ENCODE data around the gene AIFM1.

- TF ChIP-seq, protein P1, sequence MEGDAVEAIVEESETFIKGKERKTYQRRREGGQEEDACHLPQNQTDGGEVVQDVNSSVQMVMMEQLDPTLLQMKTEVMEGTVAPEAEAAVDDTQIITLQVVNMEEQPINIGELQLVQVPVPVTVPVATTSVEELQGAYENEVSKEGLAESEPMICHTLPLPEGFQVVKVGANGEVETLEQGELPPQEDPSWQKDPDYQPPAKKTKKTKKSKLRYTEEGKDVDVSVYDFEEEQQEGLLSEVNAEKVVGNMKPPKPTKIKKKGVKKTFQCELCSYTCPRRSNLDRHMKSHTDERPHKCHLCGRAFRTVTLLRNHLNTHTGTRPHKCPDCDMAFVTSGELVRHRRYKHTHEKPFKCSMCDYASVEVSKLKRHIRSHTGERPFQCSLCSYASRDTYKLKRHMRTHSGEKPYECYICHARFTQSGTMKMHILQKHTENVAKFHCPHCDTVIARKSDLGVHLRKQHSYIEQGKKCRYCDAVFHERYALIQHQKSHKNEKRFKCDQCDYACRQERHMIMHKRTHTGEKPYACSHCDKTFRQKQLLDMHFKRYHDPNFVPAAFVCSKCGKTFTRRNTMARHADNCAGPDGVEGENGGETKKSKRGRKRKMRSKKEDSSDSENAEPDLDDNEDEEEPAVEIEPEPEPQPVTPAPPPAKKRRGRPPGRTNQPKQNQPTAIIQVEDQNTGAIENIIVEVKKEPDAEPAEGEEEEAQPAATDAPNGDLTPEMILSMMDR (IDR thresholded peaks at IDR 0.05), result no peak
- no peak for TF ChIP-seq POLR2A (IDR thresholded peaks at IDR 0.05)
These were observed 60.4 kb downstream of the AIFM1 start for GRCh38 chrX:130105244-130105643.

All from lower leg skin (tissue), 3 donors.